NCI-H2196 treated with DMSO at 0.1 percent for 48 hours (cell line): ENCODE results near the gene APC2.
A peak's percentile ranks its signal among the peaks of the same experiment; 100 is the strongest.
"Not testable (repeated sequence)": the region's sequence is repeated elsewhere in the genome, so short reads cannot be mapped to it uniquely, and the experiment has no call there.

ENCODE experiments used
- DNase-seq: peaks from one replicate; lab custom pipeline; 2025; ENCODE audit not compliant: unreplicated experiment; lab: John Stamatoyannopoulos, UW

Gene APC2

GRCh38 chr19:1427221-1427920 is 22.6 kb upstream of the APC2 start:
- no peak for DNase-seq

GRCh38 chr19:1428738-1429391 is 21.1 kb upstream of the APC2 start:
- no peak for DNase-seq

GRCh38 chr19:1429750-1430149 is 20.2 kb upstream of the APC2 start:
- no peak for DNase-seq

GRCh38 chr19:1430246-1430645 is 19.7 kb upstream of the APC2 start:
- DNase-seq = no peak

GRCh38 chr19:1431759-1432506 is 18.0 kb upstream of the APC2 start:
- DNase-seq = no peak

GRCh38 chr19:1432507-1432887 is 17.4 kb upstream of the APC2 start:
- DNase-seq = no peak

GRCh38 chr19:1433119-1434039 is 16.5 kb upstream of the APC2 start:
- DNase-seq = no peak

- no peak for DNase-seq
Measured at GRCh38 chr19:1434040-1434366, 15.9 kb upstream of the APC2 start.

- DNase-seq = no peak
Measured at GRCh38 chr19:1434577-1435060, 15.3 kb upstream of the APC2 start.

- DNase-seq = no peak
Measured at GRCh38 chr19:1435378-1435989, 14.4 kb upstream of the APC2 start.

- DNase-seq = no peak
Measured at GRCh38 chr19:1437609-1438008, 12.3 kb upstream of the APC2 start.

- peak; percentile 87 for DNase-seq
Measured at GRCh38 chr19:1438035-1438932, 11.6 kb upstream of the APC2 start, which contains the start of gene RPS15. TSS of gene RPS15 (plus strand) at chr19:1438396. CDS start at chr19:1438426, 30 bp downstream.

GRCh38 chr19:1438933-1439354 is 11.0 kb upstream of the APC2 start:
- DNase-seq = no peak

- not testable (repeated sequence) for DNase-seq
Measured at GRCh38 chr19:1439525-1440417, 10.2 kb upstream of the APC2 start.

GRCh38 chr19:1440418-1440801 is 9.5 kb upstream of the APC2 start:
- no peak for DNase-seq

GRCh38 chr19:1441022-1441426 is 8.9 kb upstream of the APC2 start:
- DNase-seq = no peak

GRCh38 chr19:1441677-1442438 is 8.1 kb upstream of the APC2 start:
- no peak for DNase-seq
